WTC11 (cell line): Measurements from ENCODE around the gene SMG7. TPM values are rescaled to one million over a fixed set of nuclear protein-coding genes. Genes with fewer than 3 reads are reported as not detected.

Experiments used
- ATAC-seq: fragments of 200-7000 bp; cut with Tn5 transposase; 2 replicates; pipeline ENCODE4 v1.10.0; 2021; ENCODE audit warnings: mild to moderate bottlenecking, moderate library complexity
- CTCF ChIA-PET: fragments of 300-600 bp; sonication (Branson Sonifier 250); formaldehyde crosslinking; loops from one replicate; lab custom pipeline; 2021; ENCODE audit warnings: antibody characterized with exemption; lab: Charles Lee
- POLR2A ChIA-PET: fragments of 350-600 bp; sonication (Branson Sonifier 250); formaldehyde crosslinking; loops from one replicate; lab custom pipeline; 2021; ENCODE audit warnings: antibody characterized with exemption; lab: Charles Lee
- DNase-seq: peaks from one replicate; pipeline ENCODE4 v3.0.0; 2021; ENCODE audit warnings: low spot score
- H3K27ac Mint-ChIP-seq: 2 replicates; pipeline ENCODE4 v1.8.0; 2021; ENCODE audit warnings: mixed read lengths
- H3K27me3 Mint-ChIP-seq: 2 replicates; pipeline ENCODE4 v1.8.0; 2021; ENCODE audit warnings: low read depth, mild to moderate bottlenecking, moderate library complexity, mixed read lengths
- H3K36me3 Mint-ChIP-seq: 2 replicates; pipeline ENCODE4 v1.8.0; 2021; ENCODE audit warnings: mixed read lengths
- H3K4me1 Mint-ChIP-seq: 2 replicates; pipeline ENCODE4 v1.8.0; 2022; ENCODE audit warnings: mixed read lengths
- H3K4me3 Mint-ChIP-seq: 2 replicates; pipeline ENCODE4 v1.8.0; 2021; ENCODE audit warnings: mild to moderate bottlenecking, moderate library complexity, mixed read lengths
- H3K9me3 Mint-ChIP-seq: 2 replicates; pipeline ENCODE4 v1.8.0; 2021; ENCODE audit warnings: mixed read lengths
- ATF1 ChIP-seq: sonication (generic); formaldehyde crosslinking; IDR thresholded peaks from 2 replicates; pipeline ENCODE4 v1.8.1; 2023; ENCODE audit warnings: mild to moderate bottlenecking, moderate library complexity, missing genetic modification reagents
- GABPB1 ChIP-seq: sonication (generic); formaldehyde crosslinking; IDR thresholded peaks from 2 replicates; pipeline ENCODE4 v1.8.1; 2023; ENCODE audit warnings: mild to moderate bottlenecking, missing genetic modification reagents
- NR1H2 ChIP-seq: sonication (generic); formaldehyde crosslinking; IDR thresholded peaks from 2 replicates; pipeline ENCODE4 v1.9.0; 2021; ENCODE audit warnings: mild to moderate bottlenecking, moderate library complexity, missing genetic modification reagents
- RORB ChIP-seq: fragments of 250-450 bp; sonication (Bioruptor Pico); IDR thresholded peaks from 2 replicates; pipeline ENCODE4 v1.9.0; 2021; ENCODE audit warnings: mild to moderate bottlenecking
- ZNF317 ChIP-seq: sonication (generic); formaldehyde crosslinking; IDR thresholded peaks from 2 replicates; pipeline ENCODE4 v1.8.1; 2023; ENCODE audit warnings: low read depth, mild to moderate bottlenecking, moderate library complexity, missing genetic modification reagents, borderline replicate concordance
- ZNF416 ChIP-seq: fragments of 250-450 bp; sonication (Bioruptor Pico); IDR thresholded peaks from 2 replicates; pipeline ENCODE4 v1.9.0; 2021; ENCODE audit warnings: mild to moderate bottlenecking, inconsistent platforms
- total RNA-seq: library from RNA; stranded (reverse); gene quantifications from 3 replicates; pipeline ENCODE4 v1.2.3, GENCODE V29; 2021
- TF ChIP-seq, protein P1 (sequence below): sonication (generic); formaldehyde crosslinking; IDR thresholded peaks from 2 replicates; pipeline ENCODE4 v1.8.1; 2023; ENCODE audit warnings: mild to moderate bottlenecking, moderate library complexity, missing genetic modification reagents
- TF ChIP-seq, protein P2 (sequence below): sonication (generic); formaldehyde crosslinking; IDR thresholded peaks from 2 replicates; pipeline ENCODE4 v1.8.1; 2023; ENCODE audit warnings: mild to moderate bottlenecking, missing genetic modification reagents, moderate library complexity
- TF ChIP-seq, protein P3 (sequence below): sonication (generic); formaldehyde crosslinking; IDR thresholded peaks from 2 replicates; pipeline ENCODE4 v1.8.0; 2022; ENCODE audit warnings: mild to moderate bottlenecking, missing genetic modification reagents
- TF ChIP-seq, protein P4 (sequence below): sonication (generic); formaldehyde crosslinking; conservative IDR thresholded peaks from 2 replicates; pipeline ENCODE4 v1.8.1; 2022; ENCODE audit warnings: mild to moderate bottlenecking, missing genetic modification reagents
- TF ChIP-seq, protein P5 (sequence below): fragments of 200-600 bp; IDR thresholded peaks from 2 replicates; pipeline ENCODE4 v1.8.0; 2022; ENCODE audit warnings: antibody characterized with exemption
- TF ChIP-seq, protein P6 (sequence below): sonication (generic); formaldehyde crosslinking; IDR thresholded peaks from 2 replicates; pipeline ENCODE4 v1.8.1; 2023; ENCODE audit warnings: mild to moderate bottlenecking, missing genetic modification reagents, moderate library complexity
- TF ChIP-seq, protein P7 (sequence below): sonication (generic); formaldehyde crosslinking; IDR thresholded peaks from 2 replicates; pipeline ENCODE4 v1.8.0; 2022; ENCODE audit warnings: mild to moderate bottlenecking, missing genetic modification reagents
- TF ChIP-seq, protein P8 (sequence below): sonication (generic); formaldehyde crosslinking; IDR thresholded peaks from 2 replicates; pipeline ENCODE4 v1.8.1; 2022; ENCODE audit warnings: low read depth, missing genetic modification reagents, borderline replicate concordance

Gene SMG7
- total RNA-seq, 1 experiment from 2014 or later = 57.8 TPM

DNA sequence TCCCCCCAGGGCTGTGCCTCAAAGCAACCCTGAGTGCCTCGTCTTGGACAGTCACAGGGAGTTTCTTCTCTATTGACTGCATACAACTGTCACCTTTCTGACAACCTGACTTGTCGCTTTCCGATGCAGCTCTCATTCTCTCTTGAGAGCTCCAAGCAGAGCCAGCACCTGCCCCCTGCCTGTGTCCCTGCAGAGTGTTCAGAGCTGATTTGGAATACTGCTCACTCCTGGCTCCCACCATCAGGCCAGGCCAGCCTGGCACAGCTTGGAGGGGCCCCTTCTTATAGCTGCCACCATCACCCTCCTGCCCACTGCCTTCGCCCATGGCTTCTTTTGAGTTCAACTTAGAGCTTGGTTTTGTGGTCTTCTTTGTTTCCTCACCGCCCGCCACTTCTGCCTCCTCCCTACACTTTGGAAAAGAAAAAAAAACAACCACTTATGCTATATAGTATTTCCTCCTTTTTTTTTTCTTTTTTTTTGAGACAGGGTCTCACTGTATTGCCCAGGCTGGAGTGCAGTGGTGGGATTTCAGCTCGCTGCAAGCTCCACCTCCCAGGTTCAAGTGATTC is 105.7 kb downstream of the SMG7 start (continued):
- TF ChIP-seq, protein P1, sequence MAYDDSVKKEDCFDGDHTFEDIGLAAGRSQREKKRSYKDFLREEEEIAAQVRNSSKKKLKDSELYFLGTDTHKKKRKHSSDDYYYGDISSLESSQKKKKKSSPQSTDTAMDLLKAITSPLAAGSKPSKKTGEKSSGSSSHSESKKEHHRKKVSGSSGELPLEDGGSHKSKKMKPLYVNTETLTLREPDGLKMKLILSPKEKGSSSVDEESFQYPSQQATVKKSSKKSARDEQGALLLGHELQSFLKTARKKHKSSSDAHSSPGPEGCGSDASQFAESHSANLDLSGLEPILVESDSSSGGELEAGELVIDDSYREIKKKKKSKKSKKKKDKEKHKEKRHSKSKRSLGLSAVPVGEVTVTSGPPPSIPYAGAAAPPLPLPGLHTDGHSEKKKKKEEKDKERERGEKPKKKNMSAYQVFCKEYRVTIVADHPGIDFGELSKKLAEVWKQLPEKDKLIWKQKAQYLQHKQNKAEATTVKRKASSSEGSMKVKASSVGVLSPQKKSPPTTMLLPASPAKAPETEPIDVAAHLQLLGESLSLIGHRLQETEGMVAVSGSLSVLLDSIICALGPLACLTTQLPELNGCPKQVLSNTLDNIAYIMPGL = no peak
- TF ChIP-seq, protein P2, sequence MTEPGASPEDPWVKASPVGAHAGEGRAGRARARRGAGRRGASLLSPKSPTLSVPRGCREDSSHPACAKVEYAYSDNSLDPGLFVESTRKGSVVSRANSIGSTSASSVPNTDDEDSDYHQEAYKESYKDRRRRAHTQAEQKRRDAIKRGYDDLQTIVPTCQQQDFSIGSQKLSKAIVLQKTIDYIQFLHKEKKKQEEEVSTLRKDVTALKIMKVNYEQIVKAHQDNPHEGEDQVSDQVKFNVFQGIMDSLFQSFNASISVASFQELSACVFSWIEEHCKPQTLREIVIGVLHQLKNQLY = no peak
- no peak for TF ChIP-seq NR1H2 (CRISPR knock-in tag)

DNA sequence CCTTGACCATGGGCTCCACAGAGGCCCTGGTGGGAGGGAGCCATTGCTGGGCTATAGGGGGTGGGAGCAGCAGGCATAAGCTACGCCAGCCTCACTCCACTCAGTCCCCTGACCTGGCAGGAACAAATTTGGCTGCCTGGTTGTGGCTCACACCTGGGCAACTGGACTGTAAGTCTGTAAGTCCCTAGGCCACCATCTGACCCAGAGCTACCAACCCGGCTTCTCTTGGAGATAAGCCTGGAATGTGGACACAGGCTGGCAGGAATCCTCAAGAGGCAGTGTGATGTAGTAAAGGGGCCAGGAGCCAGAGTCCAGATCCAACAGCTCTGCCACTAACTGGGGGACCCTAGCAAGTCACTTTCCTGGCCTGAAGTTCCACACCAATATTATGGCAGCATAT is 106.6 kb downstream of the SMG7 start:
- Mint-ChIP-seq H3K27me3 (no peaks in the 10 kb centered on the region), H3K27ac (no peak overlapping the region), H3K4me3 (no peak overlapping the region), H3K36me3 (no peaks in the 10 kb centered on the region), H3K4me1 (0 out of 2 replicates have a peak, but pooled peaks cover 2% of the 10 kb centered on the region), H3K9me3 (no peaks in the 10 kb centered on the region)
- ATAC-seq (no peak), DNase-seq (no peak)
- POLR2A ChIA-PET = interaction anchor here (1.2 kb wide), 1 partner anchor 15 kb away, joined by 3 read pairs; no protein-coding TSS in a partner anchor
- CTCF ChIA-PET = interaction anchor here (0.7 to 1.7 kb wide), 2 partner anchors 55 to 344 kb away, joined by 3 read pairs; no protein-coding TSS in a partner anchor
- TF ChIP-seq GABPB1 = no peak
- TF ChIP-seq ATF1 (CRISPR knock-in tag) = no peak
- TF ChIP-seq, protein P3, sequence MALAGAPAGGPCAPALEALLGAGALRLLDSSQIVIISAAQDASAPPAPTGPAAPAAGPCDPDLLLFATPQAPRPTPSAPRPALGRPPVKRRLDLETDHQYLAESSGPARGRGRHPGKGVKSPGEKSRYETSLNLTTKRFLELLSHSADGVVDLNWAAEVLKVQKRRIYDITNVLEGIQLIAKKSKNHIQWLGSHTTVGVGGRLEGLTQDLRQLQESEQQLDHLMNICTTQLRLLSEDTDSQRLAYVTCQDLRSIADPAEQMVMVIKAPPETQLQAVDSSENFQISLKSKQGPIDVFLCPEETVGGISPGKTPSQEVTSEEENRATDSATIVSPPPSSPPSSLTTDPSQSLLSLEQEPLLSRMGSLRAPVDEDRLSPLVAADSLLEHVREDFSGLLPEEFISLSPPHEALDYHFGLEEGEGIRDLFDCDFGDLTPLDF (CRISPR knock-in tag) = no peak
- no peak for TF ChIP-seq RORB (CRISPR knock-in tag)
- TF ChIP-seq, protein P4, sequence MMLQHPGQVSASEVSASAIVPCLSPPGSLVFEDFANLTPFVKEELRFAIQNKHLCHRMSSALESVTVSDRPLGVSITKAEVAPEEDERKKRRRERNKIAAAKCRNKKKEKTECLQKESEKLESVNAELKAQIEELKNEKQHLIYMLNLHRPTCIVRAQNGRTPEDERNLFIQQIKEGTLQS (CRISPR knock-in tag) = no peak
- no peak for TF ChIP-seq ZNF416 (CRISPR knock-in tag)
- TF ChIP-seq, protein P5, sequence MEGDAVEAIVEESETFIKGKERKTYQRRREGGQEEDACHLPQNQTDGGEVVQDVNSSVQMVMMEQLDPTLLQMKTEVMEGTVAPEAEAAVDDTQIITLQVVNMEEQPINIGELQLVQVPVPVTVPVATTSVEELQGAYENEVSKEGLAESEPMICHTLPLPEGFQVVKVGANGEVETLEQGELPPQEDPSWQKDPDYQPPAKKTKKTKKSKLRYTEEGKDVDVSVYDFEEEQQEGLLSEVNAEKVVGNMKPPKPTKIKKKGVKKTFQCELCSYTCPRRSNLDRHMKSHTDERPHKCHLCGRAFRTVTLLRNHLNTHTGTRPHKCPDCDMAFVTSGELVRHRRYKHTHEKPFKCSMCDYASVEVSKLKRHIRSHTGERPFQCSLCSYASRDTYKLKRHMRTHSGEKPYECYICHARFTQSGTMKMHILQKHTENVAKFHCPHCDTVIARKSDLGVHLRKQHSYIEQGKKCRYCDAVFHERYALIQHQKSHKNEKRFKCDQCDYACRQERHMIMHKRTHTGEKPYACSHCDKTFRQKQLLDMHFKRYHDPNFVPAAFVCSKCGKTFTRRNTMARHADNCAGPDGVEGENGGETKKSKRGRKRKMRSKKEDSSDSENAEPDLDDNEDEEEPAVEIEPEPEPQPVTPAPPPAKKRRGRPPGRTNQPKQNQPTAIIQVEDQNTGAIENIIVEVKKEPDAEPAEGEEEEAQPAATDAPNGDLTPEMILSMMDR = no peak
- no peak for TF ChIP-seq ZNF317 (CRISPR knock-in tag)
- TF ChIP-seq, protein P6, sequence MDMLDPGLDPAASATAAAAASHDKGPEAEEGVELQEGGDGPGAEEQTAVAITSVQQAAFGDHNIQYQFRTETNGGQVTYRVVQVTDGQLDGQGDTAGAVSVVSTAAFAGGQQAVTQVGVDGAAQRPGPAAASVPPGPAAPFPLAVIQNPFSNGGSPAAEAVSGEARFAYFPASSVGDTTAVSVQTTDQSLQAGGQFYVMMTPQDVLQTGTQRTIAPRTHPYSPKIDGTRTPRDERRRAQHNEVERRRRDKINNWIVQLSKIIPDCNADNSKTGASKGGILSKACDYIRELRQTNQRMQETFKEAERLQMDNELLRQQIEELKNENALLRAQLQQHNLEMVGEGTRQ (CRISPR knock-in tag) = no peak
- TF ChIP-seq, protein P7, sequence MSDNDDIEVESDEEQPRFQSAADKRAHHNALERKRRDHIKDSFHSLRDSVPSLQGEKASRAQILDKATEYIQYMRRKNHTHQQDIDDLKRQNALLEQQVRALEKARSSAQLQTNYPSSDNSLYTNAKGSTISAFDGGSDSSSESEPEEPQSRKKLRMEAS (CRISPR knock-in tag) = no peak

DNA sequence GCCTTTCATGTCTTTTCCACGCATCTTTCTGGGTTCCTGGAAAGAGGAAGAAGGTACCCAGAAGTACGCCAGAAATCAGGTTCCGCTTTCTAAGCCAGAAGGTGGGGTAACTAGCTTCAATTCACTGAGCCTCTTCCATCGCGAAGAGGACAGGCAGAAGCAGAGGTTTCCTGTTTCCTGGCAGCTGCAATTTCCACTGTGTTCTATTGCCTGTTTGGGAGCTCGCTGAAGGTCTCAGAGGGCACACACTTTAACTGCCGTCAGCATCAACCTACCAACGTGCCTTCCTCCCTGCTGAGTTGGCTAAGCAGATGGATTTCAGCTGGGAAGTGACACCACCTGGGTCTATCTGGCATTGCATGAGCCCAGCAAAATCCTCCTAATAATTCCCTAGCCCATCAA is 108.0 kb downstream of the SMG7 start:
- Mint-ChIP-seq H3K4me3 (no peak overlapping the region), H3K4me1 (0 out of 2 replicates have a peak, but pooled peaks cover 2% of the 10 kb centered on the region), H3K27ac (no peak overlapping the region), H3K9me3 (no peaks in the 10 kb centered on the region), H3K36me3 (no peaks in the 10 kb centered on the region), H3K27me3 (no peaks in the 10 kb centered on the region)
- CTCF ChIA-PET = interaction anchor here (1.7 kb wide), 1 partner anchor 53 kb away, joined by 3 read pairs; no protein-coding TSS in a partner anchor
- TF ChIP-seq, protein P8, sequence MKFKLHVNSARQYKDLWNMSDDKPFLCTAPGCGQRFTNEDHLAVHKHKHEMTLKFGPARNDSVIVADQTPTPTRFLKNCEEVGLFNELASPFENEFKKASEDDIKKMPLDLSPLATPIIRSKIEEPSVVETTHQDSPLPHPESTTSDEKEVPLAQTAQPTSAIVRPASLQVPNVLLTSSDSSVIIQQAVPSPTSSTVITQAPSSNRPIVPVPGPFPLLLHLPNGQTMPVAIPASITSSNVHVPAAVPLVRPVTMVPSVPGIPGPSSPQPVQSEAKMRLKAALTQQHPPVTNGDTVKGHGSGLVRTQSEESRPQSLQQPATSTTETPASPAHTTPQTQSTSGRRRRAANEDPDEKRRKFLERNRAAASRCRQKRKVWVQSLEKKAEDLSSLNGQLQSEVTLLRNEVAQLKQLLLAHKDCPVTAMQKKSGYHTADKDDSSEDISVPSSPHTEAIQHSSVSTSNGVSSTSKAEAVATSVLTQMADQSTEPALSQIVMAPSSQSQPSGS (CRISPR knock-in tag) = no peak
- TF ChIP-seq, protein P6 (CRISPR knock-in tag) = no peak
- POLR2A ChIA-PET = interaction anchor here (1.2 kb wide), 1 partner anchor 17 kb away, joined by 3 read pairs; no protein-coding TSS in a partner anchor
- ATAC-seq = peak; percentile 58; the same call in 1 of the 2 replicates
- DNase-seq = no peak
